COR-L47 (cell line): ENCODE measurements around the gene SPDYE1.

Experiments used
- DNase-seq: peaks from one replicate; lab custom pipeline; 2025; lab: John Stamatoyannopoulos, UW

Gene SPDYE1

DNA sequence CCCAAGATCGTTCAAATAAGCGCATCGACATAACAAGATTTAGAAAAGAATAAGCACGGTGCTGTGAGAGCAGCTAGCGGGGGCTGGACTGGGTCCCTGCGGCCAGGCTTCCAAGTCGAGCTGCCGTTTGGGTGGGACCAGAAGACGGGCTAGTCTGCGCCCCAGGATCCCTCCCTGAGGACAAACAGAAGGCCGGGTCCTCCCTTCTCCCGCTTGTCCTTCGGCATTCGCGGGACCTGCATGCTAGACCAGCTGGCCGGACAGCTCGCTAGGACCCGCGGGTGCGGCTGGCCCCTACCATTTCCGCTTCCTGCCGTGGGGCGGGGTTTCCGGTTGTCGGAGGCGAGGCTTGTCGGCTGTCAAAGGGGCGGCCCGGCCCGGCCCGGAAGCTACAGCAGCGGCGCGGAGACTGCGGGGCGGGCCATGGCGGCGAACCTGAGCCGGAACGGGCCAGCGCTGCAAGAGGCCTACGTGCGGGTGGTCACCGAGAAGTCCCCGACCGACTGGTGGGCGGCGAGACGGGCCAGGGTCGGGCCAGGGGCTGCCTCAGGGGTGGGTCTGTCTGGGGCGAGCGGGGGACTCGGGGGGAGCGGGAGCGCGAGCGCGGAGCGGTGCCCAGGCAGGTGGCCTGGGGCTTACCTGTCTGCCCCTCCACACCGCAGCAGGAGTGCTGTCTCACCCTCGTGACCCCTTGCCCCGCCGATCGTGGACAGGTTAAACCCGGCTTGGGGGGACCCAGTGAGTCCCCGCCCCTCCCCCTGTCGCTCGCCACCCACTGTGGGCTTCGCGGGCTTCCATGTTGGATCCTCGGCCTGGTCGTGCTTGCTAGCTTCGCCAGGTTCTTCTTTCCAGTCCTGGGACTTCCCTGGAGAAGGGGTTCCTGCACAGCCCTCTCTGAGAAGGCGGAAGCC, 46.9 kb downstream of the SPDYE1 start, which contains the start of gene DBNL:
TSS of gene DBNL (plus strand) at position 388 of the 911 bp plus-strand sequence. CDS start at position 424, 36 bp downstream.
- peak; percentile 88 for DNase-seq

DNA sequence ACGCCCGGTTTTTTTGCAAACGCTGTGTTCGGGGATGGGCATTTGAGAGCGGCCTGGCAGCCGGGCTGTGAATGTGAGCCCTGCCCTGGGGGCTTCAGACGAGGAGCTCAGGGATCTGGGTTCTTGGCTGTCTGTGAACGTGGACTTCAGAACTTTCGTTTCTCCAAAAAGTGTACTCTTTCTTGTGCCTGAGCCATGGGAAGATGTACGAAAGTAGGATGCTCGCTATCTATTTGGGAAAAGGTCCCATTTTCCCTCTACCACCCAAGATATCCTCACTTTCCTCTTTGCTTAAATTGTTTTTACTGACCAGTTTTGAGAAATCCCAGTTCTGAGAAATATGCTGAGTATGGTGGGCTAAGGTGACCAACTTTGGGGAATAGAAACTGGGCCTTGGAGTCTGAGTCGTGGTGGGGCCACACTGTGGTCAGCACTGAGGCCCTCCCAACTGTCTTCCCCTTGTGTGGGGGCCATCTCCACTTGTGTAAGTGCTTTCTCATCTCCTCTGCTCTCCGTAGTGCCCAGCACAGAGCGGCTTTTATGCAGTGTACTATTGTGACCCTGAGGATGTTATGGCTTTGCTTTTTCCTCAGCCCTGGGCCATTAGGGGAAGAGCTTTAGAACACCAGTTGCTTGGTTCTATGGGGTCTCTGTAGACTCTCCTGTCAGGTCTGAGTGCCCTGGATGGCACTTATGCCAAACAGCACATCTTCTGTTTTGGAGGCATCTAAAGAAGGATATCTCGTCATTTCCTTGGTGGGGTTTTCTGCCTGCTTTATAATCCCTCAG, 47.7 kb downstream of the SPDYE1 start:
- DNase-seq = no peak

DNA sequence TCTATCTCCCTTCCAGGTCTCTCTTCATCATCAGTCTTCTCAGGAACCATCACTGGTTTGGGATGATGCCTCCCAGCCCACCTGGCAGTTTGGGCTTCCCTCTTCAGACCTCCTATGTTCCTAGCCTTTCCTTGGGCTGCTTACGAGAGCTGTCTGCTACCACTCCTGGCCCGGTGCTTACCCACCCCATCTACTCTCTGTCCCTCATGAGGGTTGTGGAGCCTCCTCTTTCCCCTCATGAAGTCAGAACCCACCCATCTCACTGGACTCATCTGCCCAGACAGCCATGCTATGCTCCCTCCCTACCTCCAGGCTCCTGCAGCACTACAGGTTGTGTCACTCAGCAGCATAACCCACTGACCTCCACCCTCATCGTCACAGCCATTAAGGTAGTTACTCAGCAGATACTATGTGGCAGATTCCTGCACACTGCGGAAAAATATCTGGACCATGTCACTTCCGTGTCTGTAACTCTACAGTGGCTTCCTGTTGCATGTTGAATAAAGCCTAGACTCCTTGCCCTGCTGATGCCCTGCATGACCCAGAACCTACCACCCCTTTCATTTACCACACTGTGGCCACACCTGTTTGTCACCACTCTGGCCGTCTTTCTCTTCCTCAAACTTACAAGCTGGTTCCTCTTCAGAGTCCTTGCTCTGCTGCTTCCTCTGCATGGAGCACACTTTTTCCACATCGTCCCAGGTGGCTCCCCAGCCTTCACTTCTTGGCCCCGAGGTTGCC, 48.8 kb downstream of the SPDYE1 start:
- no peak for DNase-seq

DNA sequence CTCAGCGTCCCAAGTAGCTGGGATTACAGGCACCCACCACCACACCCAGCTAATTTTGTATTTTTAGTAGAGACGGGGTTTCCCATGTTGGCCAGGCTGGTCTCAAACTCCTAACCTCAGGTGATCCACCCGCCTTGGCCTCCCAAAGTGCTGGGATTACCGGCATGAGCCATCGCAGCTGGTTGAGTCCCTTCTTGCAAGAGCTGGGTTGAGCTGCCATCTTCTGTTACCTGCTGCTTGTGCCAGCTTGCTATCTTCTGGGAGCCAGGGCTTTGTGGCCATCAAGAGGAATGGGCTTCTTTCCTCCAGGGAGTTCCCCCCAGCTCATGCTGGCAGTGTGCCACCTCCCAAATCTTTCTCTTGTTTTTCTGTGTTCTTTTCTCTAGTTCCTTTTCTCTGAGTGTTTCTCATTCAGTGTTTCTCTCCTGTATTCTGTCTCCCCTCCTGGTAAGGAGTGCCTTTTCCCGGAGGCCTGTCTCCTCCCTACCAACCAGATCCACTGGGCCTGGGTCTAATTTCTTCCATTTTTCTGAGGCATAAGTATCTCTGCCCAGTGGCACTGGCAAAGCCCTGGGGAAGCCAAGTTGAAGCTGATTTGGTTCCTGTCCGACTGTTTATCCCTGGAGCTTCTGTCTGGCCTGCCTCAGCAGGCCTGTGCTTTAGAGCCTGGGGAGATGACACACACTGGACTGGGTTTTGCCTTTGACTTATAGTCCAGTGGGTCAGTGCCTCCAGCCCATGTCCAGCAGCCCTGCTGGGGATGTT, 50.5 kb downstream of the SPDYE1 start:
- DNase-seq = no peak

DNA sequence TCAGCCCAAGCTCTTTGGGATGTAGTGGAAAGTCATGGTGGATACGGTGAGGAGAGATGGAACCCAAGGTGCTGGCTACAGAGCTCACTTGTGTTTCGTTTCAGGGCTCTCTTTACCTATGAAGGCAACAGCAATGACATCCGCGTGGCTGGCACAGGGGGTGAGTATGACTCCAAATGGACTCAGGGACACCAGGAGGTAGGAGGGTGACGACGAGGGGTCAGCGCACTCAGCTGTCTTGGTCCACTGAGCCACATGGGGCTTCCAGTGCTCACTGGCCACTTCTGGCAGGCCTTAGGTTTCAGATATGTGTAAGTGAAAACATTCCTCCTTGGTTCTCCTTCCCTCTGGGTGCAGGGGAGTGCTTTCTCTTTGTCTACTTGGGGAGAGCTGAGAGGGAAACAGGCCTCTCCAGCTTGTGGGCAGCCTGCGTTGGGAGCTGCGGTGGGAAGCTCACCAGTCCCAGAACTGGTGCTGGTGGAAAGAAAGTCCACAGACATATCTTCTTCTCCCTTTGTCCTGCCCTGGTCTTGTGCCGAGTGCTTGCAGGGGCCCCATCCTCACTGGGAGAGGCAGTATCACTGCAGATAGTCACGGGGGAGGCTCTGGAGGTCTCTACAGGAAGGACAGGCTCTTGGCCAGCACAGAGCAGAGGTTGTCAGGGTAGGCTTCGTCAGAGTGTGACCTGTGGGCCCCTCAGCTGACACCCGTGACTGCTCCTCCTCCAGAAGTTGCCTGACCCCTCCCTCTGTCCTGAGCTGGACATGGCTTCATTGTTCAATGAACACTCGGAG, 52.6 kb downstream of the SPDYE1 start:
- no peak for DNase-seq

DNA sequence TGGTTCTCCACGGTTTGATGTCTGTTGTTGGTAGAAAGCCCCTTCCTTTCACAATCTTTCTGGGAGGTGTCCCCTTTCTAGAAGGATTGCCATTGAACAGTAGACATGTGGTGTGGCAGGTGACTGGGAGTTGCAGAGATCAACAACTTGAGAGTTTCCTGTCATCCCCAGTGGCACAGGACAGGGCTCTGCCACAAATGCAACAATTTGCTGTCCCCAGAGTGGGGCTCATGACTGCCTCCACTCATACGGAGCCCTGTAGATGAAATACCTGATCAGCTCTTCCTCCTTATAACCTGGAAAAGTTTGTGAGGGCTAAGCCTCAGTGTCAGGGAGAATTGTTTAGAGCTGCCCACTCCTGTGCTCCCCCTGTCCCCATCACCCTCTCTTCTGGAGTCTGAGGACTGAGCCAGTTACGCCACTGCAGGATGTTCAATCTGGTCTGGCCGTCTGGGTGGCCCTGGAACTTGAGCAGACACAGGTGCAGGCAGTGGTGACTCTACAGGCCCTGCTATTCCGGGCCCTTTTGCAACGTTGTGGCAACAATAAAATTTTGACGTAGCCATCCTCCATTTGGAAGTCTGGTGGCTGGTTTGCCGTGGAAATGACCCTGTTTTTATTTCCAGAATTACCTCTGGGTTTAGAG, 53.3 kb downstream of the SPDYE1 start:
- DNase-seq = no peak

DNA sequence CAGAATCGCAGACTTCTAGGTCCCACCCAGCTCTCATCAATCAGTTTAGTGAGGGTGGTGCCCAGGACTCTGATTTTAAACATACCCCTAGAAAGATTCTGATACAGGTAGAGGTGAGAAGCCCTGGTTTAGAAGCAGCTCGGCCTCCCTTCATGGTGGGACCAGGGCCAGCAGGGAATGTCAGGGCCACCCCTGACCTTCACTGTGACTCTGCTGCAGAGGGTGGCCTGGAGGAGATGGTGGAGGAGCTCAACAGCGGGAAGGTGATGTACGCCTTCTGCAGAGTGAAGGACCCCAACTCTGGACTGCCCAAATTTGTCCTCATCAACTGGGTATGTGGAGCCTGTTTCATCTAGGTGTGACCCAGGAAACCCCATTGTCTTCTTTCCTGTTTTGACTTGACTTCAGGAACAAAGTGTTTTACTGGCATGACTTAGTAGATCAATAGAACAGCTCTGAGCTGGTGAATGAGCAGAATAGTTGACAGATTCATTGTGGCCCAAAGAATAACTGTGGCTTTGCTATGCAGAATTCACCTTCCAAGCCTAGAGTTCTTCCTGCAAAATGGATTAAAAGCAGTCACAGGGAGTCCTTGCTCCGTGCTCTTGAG, 54.0 kb downstream of the SPDYE1 start:
- DNase-seq = no peak

DNA sequence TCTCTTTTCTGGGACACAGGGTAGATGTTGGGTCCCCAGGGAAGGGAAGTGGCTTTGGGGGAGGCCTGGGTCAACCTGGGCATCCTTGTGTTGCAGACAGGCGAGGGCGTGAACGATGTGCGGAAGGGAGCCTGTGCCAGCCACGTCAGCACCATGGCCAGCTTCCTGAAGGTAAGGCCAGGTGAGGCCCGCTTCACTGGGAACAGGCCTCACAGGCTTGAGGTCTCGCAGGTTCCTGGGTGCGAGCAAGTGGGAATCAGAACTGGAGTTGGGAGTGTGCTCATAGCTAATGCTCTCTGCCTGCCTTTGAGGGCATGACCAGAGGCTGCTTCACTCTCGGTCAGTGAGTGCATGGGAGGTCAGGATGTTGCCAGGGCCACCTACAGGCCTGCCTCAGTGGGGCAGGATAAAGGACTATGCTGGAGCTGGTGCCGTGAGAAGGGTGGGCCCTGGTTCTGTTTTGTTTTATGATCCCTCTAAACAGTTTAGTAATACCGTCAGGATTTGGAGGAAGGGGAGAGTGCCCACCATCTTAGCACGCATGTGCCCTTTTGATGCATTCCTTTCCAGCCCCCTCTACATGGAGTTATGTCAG, 55.2 kb downstream of the SPDYE1 start:
- DNase-seq = no peak

DNA sequence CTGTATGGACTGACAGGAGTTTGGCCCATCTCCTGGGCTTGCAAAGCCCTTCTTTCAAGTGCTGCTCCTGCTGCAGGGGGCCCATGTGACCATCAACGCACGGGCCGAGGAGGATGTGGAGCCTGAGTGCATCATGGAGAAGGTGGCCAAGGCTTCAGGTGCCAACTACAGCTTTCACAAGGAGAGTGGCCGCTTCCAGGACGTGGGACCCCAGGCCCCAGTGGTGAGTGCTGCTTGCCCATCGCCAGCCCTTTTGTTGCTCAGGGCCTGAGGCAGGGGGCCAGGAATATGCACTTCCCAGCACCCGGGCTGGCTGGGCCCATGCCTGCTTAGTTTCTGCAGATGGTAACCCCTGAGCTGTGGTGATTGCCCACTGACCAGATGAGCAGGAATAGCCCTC, 59.0 kb downstream of the SPDYE1 start:
- no peak for DNase-seq

DNA sequence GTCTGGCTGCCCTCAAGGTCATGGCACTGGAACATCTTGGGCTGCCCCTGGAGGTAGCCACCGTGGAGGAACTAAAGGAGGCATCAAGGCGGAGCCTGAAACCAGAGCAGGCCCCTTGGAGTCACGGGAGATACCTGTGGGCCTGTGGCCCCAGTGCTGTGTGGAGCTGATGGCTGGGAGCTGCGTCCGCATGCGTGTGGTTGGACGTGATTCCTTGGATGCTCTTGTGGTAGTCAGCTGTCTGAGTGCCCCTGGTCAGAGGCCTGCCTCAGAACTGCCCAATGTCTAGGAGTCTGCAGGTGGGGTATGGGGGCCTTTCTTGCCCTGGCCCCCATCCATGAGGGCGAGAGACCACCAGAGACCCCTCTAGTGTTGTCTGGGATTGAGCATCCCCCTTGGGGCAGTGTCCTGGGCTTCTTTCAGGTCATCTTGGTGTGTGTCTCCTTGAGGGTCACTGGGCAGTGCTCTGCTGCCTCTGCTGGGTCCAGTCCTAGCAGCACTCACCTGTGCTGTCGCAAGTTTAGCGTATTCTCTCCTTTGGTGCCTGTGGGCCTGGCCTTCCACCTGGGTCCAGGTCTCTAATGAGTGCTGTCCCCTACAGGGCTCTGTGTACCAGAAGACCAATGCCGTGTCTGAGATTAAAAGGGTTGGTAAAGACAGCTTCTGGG, 59.6 kb downstream of the SPDYE1 start:
- no peak for DNase-seq

DNA sequence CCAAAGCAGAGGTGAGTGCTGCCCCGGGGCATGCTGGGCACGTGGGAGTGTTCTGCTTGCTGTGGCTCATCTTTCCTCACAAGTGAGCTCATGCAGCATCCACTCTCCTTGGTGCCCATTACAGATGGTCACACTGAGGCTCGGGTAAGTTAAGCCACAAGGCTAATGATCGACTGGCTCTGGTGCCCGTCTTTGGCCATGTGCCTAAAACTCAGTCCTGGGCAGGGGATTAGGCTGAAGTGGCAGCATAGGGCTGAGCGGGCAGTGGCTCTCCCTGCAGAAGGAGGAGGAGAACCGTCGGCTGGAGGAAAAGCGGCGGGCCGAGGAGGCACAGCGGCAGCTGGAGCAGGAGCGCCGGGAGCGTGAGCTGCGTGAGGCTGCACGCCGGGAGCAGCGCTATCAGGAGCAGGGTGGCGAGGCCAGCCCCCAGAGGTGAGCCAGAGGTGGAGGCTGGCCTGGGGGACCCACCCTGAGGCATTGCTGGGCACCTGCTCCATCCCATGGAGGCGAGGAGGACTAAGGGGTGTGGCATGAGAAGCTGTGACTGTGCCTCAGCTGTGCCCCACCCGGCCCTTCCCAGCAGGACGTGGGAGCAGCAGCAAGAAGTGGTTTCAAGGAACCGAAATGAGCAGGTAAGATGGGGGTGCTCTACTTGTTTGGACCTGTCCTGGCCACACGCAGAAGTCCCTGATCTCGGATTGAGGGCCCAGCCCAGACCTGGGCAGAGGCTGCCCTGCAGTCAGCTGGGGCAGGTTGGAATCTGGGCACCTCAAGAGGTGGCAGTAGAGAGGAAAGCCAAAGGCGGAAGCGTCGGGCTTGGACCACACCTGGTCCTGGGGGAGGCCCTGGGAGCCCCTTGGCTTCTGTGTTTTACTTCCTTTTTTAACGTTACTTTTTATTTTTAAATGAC, 60.4 kb downstream of the SPDYE1 start:
- DNase-seq = no peak

DNA sequence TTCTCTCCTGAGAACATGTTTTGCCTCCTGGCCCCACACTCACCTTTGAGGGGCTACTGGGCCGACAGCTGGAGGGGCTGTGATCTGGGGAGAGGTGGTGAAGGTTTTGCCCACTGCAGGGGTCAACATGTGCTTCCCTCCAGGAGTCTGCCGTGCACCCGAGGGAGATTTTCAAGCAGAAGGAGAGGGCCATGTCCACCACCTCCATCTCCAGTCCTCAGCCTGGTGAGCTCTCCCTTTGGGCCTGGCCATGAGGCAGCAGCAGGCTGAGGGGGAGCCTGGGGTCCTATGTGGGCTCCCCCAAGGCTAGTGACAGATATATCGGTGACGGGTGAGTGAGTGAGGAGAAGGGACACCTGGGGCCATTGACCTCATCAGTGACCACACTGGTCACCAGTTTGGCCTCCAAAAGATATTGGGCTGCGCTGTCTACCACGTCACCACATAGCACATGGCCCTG, 61.1 kb downstream of the SPDYE1 start:
- no peak for DNase-seq

DNA sequence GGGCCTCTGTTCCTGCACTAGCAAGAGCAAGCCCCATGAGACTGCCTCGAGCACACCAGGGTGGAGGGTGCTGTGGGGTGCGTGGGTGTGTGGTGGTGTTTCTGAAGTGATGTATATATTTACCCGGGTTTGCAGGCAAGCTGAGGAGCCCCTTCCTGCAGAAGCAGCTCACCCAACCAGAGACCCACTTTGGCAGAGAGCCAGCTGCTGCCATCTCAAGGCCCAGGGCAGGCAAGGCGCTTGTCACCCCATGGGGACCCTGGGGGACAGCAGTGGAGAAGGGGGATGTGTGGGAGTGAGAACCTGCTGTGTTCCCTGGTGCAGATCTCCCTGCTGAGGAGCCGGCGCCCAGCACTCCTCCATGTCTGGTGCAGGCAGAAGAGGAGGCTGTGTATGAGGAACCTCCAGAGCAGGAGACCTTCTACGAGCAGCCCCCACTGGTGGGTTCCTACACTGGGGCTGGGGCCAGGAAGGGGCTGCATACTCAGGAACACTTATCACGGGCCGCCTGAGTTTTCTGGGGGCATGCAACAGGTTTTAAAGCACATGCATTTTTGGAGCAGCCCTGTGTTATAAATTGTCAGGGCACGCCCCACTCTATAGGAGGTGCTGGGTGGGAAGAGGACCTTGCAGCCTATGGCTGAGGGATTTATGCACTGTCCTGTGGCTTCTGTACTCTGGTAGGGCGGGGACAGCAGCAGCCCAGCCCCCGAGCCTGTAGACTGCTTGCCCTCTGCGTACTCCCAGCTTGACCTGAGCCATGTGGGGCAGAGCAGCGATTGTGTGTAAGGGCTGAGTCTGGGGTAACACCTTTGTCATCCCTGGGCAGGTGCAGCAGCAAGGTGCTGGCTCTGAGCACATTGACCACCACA, 61.8 kb downstream of the SPDYE1 start:
- DNase-seq = no peak
